Effector memory CD8-positive, alpha-beta T cell (primary cell): ENCODE measurements around the gene STEAP2.
"Not testable (repeated sequence)": the region's sequence is repeated elsewhere in the genome, so short reads cannot be mapped to it uniquely, and the experiment has no call there.

Source experiments
- ATAC-seq: fragments of 150-1000 bp; cut with Tn5 transposase; replicated peaks from 2 replicates; pipeline ENCODE4 v1.10.0; 2021; ENCODE audit warnings: mild to moderate bottlenecking, moderate library complexity
- DNase-seq, 3 experiments: peaks; one replicate each; pipeline ENCODE4 v3.0.0; 2021
- H3K27ac Mint-ChIP-seq, 2 donors: one replicate each; pipeline ENCODE4 v1.8.0; 2022; ENCODE audit warnings: mild to moderate bottlenecking in 2 of 2, mixed read lengths in 2 of 2, moderate library complexity in 2 of 2
- H3K27me3 Mint-ChIP-seq, 2 donors: one replicate each; pipeline ENCODE4 v1.8.0; 2022; ENCODE audit warnings: mixed read lengths in 2 of 2
- H3K36me3 Mint-ChIP-seq: one replicate; pipeline ENCODE4 v1.8.0; 2022; ENCODE audit warnings: mild to moderate bottlenecking, moderate library complexity, mixed read lengths; ENCODE audit not compliant: insufficient read depth
- H3K4me1 Mint-ChIP-seq, 2 donors: one replicate each; pipeline ENCODE4 v1.8.0; 2022; ENCODE audit warnings: low read depth in 2 of 2, mixed read lengths in 2 of 2
- H3K4me3 Mint-ChIP-seq, 2 donors: one replicate each; pipeline ENCODE4 v1.8.0; 2022; ENCODE audit warnings: mild to moderate bottlenecking in 2 of 2, mixed read lengths in 2 of 2, moderate library complexity in 2 of 2
- H3K9me3 Mint-ChIP-seq, 2 donors: one replicate each; pipeline ENCODE4 v1.8.0; 2022; ENCODE audit warnings: mixed read lengths in 2 of 2

The STEAP2 gene

GRCh38 chr7:90248706-90249105 lies 37.2 kb downstream of the STEAP2 start:
- ATAC-seq (no peak), DNase-seq (no peak)
- Mint-ChIP-seq H3K27ac (no peak overlapping the region), H3K4me1 (peaks cover 18 to 21% of the 10 kb centered on the region in 2 donors), H3K9me3 (no peaks in the 10 kb centered on the region), H3K4me3 (no peak overlapping the region), H3K36me3 (peaks cover 12% of the 10 kb centered on the region), H3K27me3 (peaks cover 37 to 44% of the 10 kb centered on the region in 2 donors)

DNA sequence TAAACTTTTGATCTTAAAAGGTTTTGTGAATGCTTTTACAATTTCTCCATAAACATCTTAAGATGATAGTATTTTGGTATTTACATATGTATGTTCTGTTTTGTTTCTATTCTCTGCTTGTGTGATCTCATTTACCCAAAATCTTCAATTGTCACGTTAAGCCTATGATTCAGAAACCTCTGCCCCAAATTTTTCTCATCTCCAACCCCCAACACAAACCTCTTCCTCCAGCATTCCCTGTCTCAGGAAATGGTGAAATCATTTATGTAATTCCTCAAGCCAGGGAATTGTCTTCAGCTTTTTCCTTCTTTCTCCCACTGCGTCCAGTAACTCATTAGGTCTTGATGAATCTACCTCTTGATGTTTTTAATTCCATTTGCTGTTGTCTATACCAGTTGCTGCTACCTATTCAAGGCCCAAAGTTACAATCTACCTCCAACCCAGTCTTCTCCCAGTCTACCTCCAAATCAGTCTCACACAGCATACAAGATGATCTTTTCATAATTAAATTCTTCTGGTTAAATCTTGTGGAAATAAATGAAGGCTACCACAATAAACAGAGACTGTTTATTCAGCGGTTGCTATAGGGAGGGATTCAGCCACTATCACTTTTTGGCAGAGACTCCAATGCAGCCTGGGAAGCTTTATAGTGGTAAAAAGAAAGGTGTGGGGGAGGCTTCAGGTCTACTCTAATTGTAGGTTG lies 39.2 kb downstream of the STEAP2 start:
- Mint-ChIP-seq H3K27me3 (peaks cover 36 to 54% of the 10 kb centered on the region in 2 donors), H3K4me1 (peaks cover 6% of the 10 kb centered on the region in 2 donors), H3K4me3 (no peak overlapping the region), H3K36me3 (no peaks in the 10 kb centered on the region), H3K9me3 (no peaks in the 10 kb centered on the region), H3K27ac (no peak overlapping the region)
- ATAC-seq = no peak
- no peak for DNase-seq

GRCh38 chr7:90251304-90251635 lies 39.7 kb downstream of the STEAP2 start:
- H3K27me3 Mint-ChIP-seq = peaks cover 35 to 49% of the 10 kb centered on the region in 2 donors
- H3K4me1 Mint-ChIP-seq = peaks cover under 1 to 1% of the 10 kb centered on the region in 2 donors
- H3K36me3 Mint-ChIP-seq = no peaks in the 10 kb centered on the region
- DNase-seq (no peak), ATAC-seq (no peak)
- no peak overlapping the region for H3K4me3 Mint-ChIP-seq
- no peaks in the 10 kb centered on the region for H3K9me3 Mint-ChIP-seq
- H3K27ac Mint-ChIP-seq = no peak overlapping the region

GRCh38 chr7:90256011-90256410 lies 44.5 kb downstream of the STEAP2 start:
- not testable (repeated sequence) for DNase-seq, H3K27ac Mint-ChIP-seq, H3K36me3 Mint-ChIP-seq, H3K4me1 Mint-ChIP-seq, ATAC-seq, H3K9me3 Mint-ChIP-seq, H3K4me3 Mint-ChIP-seq
- H3K27me3 Mint-ChIP-seq = peaks cover 22 to 23% of the 10 kb centered on the region in 2 donors

- Mint-ChIP-seq H3K27ac (no peak overlapping the region), H3K36me3 (no peaks in the 10 kb centered on the region), H3K4me1 (no peaks in the 10 kb centered on the region), H3K4me3 (no peak overlapping the region), H3K27me3 (peaks cover 18 to 21% of the 10 kb centered on the region in 2 donors), H3K9me3 (no peaks in the 10 kb centered on the region)
- no peak for ATAC-seq
- no peak for DNase-seq
Observed at GRCh38 chr7:90256778-90257177, 45.2 kb downstream of the STEAP2 start.

DNA sequence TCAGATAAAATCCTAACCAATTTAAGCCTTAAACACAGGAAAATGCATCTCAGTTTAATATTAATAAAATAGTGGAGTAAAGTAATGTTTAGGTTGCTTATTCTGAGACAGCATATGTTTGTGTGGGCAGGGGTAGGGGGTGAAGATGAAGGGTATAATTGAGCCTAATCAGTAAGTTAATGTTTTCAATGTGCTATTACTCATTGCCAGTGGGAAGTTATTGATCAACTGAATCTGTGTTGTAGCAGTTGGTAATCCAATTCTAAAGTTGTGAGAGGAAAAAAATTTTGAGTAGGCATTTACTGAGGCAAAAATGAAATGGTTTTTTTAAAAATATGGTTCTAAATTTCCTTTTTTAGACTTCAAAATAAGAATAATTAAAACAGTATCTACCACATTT lies 49.9 kb downstream of the STEAP2 start:
- Mint-ChIP-seq H3K9me3 (no peaks in the 10 kb centered on the region), H3K36me3 (no peaks in the 10 kb centered on the region), H3K4me3 (no peak overlapping the region), H3K27me3 (peaks cover 0 to 4% of the 10 kb centered on the region in 2 donors), H3K27ac (no peak overlapping the region), H3K4me1 (no peaks in the 10 kb centered on the region)
- DNase-seq (no peak), ATAC-seq (no peak)

DNA sequence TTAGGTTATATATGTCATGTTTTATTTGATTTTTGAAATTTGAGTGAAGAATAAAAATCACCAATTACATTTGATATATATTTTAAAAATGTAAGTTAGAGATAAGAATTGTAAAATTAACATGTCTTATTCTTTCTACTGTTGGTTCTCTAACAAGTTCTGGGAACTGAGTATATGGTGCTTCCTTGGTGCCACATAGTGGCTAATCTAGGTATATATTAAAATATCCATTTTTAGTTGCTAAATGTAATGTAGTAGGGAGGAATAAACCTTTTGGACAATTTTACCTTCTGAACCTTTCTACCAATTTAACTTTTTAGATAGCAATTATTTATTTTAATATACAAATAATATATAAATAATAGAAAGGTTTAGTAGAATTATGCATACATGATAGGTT lies 50.9 kb downstream of the STEAP2 start:
- ATAC-seq (peak; percentile 51), DNase-seq (no peak)
- Mint-ChIP-seq H3K27ac (no peak overlapping the region), H3K9me3 (no peaks in the 10 kb centered on the region), H3K36me3 (no peaks in the 10 kb centered on the region), H3K27me3 (peaks cover 0 to 9% of the 10 kb centered on the region in 2 donors), H3K4me3 (no peak overlapping the region), H3K4me1 (no peaks in the 10 kb centered on the region)

DNA sequence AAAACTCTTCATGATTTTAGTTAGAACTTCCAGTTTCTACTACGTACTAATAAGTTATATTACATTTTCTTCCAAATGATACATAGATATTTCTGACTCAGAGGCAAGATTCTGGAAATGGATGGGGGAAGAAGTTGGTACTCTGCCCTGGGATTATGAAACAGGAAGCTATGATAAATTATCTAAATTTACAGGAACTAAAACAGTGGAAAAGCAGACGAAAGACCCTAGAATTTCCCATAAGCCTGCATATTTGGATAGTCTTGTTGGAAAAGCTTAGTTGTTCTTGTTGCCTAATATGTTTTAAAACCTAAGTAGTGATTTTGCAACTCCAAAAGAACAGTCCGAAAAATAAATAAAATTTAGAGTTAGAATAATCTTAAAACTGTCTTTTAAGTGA lies 55.3 kb downstream of the STEAP2 start:
- Mint-ChIP-seq H3K36me3 (no peaks in the 10 kb centered on the region), H3K4me3 (no peak overlapping the region), H3K4me1 (no peaks in the 10 kb centered on the region), H3K27ac (no peak overlapping the region), H3K27me3 (peaks cover 0 to 12% of the 10 kb centered on the region in 2 donors), H3K9me3 (no peaks in the 10 kb centered on the region)
- DNase-seq (no peak), ATAC-seq (no peak)

DNA sequence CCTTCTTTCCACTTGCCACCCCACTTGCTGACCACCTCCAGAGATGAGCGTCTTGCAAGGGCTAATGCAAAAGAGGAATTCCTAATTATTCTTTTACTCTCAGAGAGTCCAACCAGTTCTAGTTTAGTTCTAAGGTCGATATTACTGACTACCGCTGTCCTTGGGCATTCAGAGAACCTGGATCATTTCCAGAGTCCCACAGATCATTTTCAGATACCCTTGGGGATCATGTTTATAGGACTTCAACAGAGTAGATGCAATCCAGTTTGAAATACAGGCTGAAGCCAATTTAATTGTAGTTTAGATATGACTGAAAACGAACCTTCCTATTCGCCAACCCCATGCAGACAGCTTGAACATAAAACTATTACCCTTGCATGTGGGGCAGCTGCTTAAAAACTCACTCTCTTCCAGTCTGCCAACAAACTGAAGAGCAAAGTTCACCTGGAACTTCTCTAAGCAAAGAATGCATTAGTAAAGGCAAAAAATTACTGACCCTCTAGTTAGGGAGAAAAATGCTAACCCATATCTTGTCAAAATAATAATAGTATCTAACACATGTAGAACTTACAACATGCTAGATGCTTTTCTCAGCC lies 55.8 kb downstream of the STEAP2 start:
- Mint-ChIP-seq H3K4me1 (no peaks in the 10 kb centered on the region), H3K4me3 (no peak overlapping the region), H3K27ac (no peak overlapping the region), H3K27me3 (peaks cover 0 to 12% of the 10 kb centered on the region in 2 donors), H3K9me3 (no peaks in the 10 kb centered on the region), H3K36me3 (no peaks in the 10 kb centered on the region)
- DNase-seq = no peak
- no peak for ATAC-seq

DNA sequence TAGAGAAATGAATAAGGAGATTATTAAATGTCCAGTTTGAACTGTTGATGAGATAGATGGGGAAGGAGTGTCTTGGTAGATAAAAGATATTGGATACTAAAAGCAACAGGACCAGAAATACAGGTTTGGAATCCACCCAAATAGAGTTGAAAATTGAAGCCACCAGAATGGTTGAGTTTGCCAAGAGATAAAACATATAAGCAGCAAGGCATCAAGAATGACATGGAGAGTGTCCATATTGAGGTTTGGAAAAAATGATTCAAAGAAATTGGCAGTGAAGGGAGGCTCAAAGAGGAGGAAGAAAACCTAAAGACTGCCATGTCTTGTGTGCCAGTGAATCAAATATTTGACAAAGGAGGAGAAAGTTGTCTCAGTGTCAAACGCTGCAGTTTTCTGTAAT lies 57.6 kb downstream of the STEAP2 start:
- no peak overlapping the region for H3K4me3 Mint-ChIP-seq
- DNase-seq (no peak), ATAC-seq (no peak)
- H3K27me3 Mint-ChIP-seq = peaks cover 0 to 12% of the 10 kb centered on the region in 2 donors
- H3K4me1 Mint-ChIP-seq = no peaks in the 10 kb centered on the region
- no peaks in the 10 kb centered on the region for H3K9me3 Mint-ChIP-seq
- no peaks in the 10 kb centered on the region for H3K36me3 Mint-ChIP-seq
- H3K27ac Mint-ChIP-seq = no peak overlapping the region

- Mint-ChIP-seq H3K4me3 (no peak overlapping the region), H3K27me3 (peaks cover 0 to 8% of the 10 kb centered on the region in 2 donors), H3K36me3 (no peaks in the 10 kb centered on the region), H3K27ac (no peak overlapping the region), H3K9me3 (no peaks in the 10 kb centered on the region), H3K4me1 (no peaks in the 10 kb centered on the region)
- DNase-seq (no peak), ATAC-seq (no peak)
Observed at GRCh38 chr7:90270431-90271178, 59.1 kb downstream of the STEAP2 start.

DNA sequence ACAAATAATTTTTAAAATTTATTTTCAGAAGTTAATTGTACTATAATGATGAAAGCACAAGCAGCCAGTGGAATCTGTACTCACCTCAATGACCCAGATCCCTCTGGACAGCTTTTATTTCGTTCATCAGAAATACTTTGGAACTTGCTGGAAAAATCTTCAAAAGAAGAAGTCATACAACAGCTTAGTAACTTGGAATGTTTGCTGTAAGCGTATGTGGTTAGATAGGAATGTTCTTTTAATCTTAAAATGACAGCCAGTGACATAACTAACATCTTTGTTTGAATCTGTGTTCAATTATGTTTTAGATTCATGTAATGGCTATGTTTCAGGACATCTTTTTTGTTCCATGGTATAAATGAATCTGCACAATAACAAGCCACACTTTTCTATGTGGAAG lies 60.2 kb downstream of the STEAP2 start:
- Mint-ChIP-seq H3K9me3 (no peaks in the 10 kb centered on the region), H3K4me3 (no peak overlapping the region), H3K27me3 (peaks cover 0 to 8% of the 10 kb centered on the region in 2 donors), H3K4me1 (no peaks in the 10 kb centered on the region), H3K36me3 (no peaks in the 10 kb centered on the region), H3K27ac (no peak overlapping the region)
- ATAC-seq (no peak), DNase-seq (no peak)

DNA sequence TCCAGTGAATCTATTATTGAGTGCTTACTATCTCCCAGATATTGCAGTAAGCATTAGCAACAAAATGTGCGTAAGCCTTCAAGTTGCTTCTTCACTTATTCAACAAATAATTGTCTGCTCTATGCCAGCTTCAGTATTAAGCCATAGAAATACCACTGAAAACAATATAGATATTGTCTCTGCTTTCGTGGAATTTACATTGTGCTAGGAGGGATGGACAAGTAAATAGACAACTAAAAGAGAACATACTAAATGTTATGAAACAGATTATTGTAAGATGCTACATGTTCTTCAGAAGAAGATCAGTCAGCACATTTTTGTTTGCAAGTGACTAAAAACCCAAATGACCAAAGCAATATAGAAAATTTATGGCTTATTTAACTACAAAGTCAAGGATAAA lies 60.7 kb downstream of the STEAP2 start:
- Mint-ChIP-seq H3K9me3 (no peaks in the 10 kb centered on the region), H3K27me3 (peaks cover 0 to 4% of the 10 kb centered on the region in 2 donors), H3K27ac (no peak overlapping the region), H3K36me3 (no peaks in the 10 kb centered on the region), H3K4me1 (no peaks in the 10 kb centered on the region), H3K4me3 (no peak overlapping the region)
- DNase-seq (no peak), ATAC-seq (no peak)

GRCh38 chr7:90274161-90274560 lies 62.6 kb downstream of the STEAP2 start:
- ATAC-seq = no peak
- H3K4me3 Mint-ChIP-seq = no peak overlapping the region
- no peaks in the 10 kb centered on the region for H3K36me3 Mint-ChIP-seq
- no peaks in the 10 kb centered on the region for H3K27me3 Mint-ChIP-seq
- H3K9me3 Mint-ChIP-seq = no peaks in the 10 kb centered on the region
- DNase-seq = no peak
- no peaks in the 10 kb centered on the region for H3K4me1 Mint-ChIP-seq
- H3K27ac Mint-ChIP-seq = no peak overlapping the region
